Transverse colon (tissue), 4 donors: ENCODE results near the gene VIP.

Experiments
- CTCF ChIP-seq, 5 experiments: fragments of 200-600 bp in 3 of 5; fragments of 450-650 bp in 2 of 5; sonication (generic) in 3 of 5; IDR thresholded peaks; 1 replicate in 2 of 5; 2 replicates in 3 of 5; pipeline ENCODE4 v1.5.1; 2016 to 2017; ENCODE audit warnings: antibody characterized with exemption in 5 of 5, inconsistent platforms in 3 of 5, mild to moderate bottlenecking in 2 of 5, moderate library complexity in 1 of 5
- EP300 ChIP-seq: sonication (generic); formaldehyde crosslinking; IDR thresholded peaks from one replicate; pipeline ENCODE4 v1.6.1; 2017; ENCODE audit warnings: antibody characterized with exemption, low read depth
- POLR2A ChIP-seq: fragments of 450-650 bp; IDR thresholded peaks from one replicate; pipeline ENCODE4 v1.6.1; 2016; ENCODE audit warnings: antibody characterized with exemption, mild to moderate bottlenecking, moderate library complexity
- POLR2AphosphoS5 ChIP-seq, 3 donors: sonication (generic); formaldehyde crosslinking; IDR thresholded peaks; one replicate each; pipeline ENCODE4 v1.6.1; 2016; ENCODE audit warnings: antibody characterized with exemption in 3 of 3

- TF ChIP-seq EP300 (no peak), CTCF (IDR thresholded peaks at IDR 0.05) (no peak), POLR2AphosphoS5 (IDR thresholded peaks at IDR 0.05) (no peak), POLR2A (no peak)
Observed at GRCh38 chr6:152776833-152777232, 26.2 kb downstream of the VIP start.
